ENCODE data around the gene OMA1. TPM values are rescaled to one million over a fixed set of nuclear protein-coding genes. Genes with fewer than 3 reads are reported as not detected.

The OMA1 gene
- polyA plus RNA-seq, 2 of the 4 experiments (the other 2 are of a cell fraction), result 11.7 to 18.0 TPM

DNA sequence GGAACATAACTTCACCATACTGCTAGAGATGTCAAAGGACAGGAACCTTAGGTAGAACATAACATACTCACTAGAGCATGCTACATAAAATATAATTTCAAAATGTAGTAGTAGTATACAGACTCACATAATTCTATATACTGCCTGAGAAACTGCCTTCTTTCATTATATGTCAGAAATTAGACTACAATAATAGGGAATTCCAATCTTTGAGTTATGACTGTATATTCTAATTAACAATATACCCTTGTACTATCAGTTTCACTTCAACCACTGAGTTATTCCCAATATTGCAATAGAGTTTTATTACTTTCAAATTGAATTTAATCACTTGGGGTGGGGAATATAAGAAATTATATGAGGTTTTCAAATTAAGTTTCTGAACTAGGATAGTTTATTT, 44.0 kb downstream of the OMA1 start:
- TF ChIP-seq NPAS2 (CRISPR knock-in tag; IDR thresholded peaks at IDR 0.05; ENCODE audit: borderline replicate concordance) (no peak), ZSCAN20 (CRISPR knock-in tag; IDR thresholded peaks at IDR 0.05) (no peak), GATA3 (IDR thresholded peaks at IDR 0.05; ENCODE audit: borderline replicate concordance) (no peak), FOSL2 (IDR thresholded peaks at IDR 0.05) (no peak), FOSL2 (CRISPR knock-in tag; IDR thresholded peaks at IDR 0.05) (no peak), HDAC2 (IDR thresholded peaks at IDR 0.05) (no peak), POLR2A (IDR thresholded peaks at IDR 0.05; ENCODE audit: low read length) (no peak), RFX5 (IDR thresholded peaks at IDR 0.05) (no peak), SMC3 (IDR thresholded peaks at IDR 0.05) (no peak), FOSB (CRISPR knock-in tag; IDR thresholded peaks at IDR 0.05) (no peak), HMGXB4 (CRISPR knock-in tag; IDR thresholded peaks at IDR 0.05; ENCODE audit: borderline replicate concordance) (no peak), NFE2L2 (conservative IDR thresholded peaks at IDR 0.05; ENCODE audit: low read length) (no peak), RAD21 (conservative IDR thresholded peaks at IDR 0.05 in 1 of 2, IDR thresholded peaks at IDR 0.05 in 1 of 2) (no peak)
- TF ChIP-seq, protein P1, sequence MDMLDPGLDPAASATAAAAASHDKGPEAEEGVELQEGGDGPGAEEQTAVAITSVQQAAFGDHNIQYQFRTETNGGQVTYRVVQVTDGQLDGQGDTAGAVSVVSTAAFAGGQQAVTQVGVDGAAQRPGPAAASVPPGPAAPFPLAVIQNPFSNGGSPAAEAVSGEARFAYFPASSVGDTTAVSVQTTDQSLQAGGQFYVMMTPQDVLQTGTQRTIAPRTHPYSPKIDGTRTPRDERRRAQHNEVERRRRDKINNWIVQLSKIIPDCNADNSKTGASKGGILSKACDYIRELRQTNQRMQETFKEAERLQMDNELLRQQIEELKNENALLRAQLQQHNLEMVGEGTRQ (IDR thresholded peaks at IDR 0.05), result no peak
- no peak overlapping the region for H3K4me3 ChIP-seq
- no peaks in the 10 kb centered on the region for H3K9me3 ChIP-seq
- H3K4me2 ChIP-seq, result no peak overlapping the region
- ChIA-PET POLR2A (no interaction called here), CTCF (no interaction called here)
- H3K27ac ChIP-seq, result no peak overlapping the region
- ATAC-seq (no peak), FAIRE-seq (no peak), DNase-seq (ENCODE audit: low read depth in 1 of 2, low spot score in 1 of 2) (no peak)
- H3K4me1 ChIP-seq, result no peaks in the 10 kb centered on the region

DNA sequence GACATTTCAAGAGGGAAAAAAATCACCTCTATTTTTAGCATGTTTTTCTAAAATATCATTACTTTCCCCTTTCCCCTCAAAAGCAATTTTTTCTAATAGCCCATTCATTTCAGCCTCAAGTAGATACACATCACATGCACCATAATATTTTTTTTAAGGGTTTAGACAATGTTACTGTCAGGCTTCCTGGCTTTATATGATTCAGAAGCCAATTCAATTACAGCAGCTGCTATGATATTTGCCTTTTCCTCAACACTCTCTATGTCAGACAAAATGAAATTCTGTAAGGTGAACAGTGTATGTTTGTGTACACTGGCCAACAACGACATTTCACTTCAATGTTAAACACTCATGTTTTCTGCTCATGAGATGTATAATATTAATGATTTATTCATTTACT, 46.5 kb downstream of the OMA1 start:
- Histone ChIP-seq H3K27ac (no peak overlapping the region), H3K4me1 (no peaks in the 10 kb centered on the region), H3K9me3 (no peaks in the 10 kb centered on the region), H3K4me3 (no peak overlapping the region), H3K4me2 (no peak overlapping the region)
- ChIA-PET POLR2A (no interaction called here), CTCF (no interaction called here)
- WGBS (ENCODE audit: missing lambda C conversion rate), result 63% methylated on average over 1 of the region's 1 CpG
- ATAC-seq (no peak), FAIRE-seq (no peak), DNase-seq (ENCODE audit: low read depth in 1 of 2, low spot score in 1 of 2) (no peak)
- TF ChIP-seq CEBPB (IDR thresholded peaks at IDR 0.05), result no peak

DNA sequence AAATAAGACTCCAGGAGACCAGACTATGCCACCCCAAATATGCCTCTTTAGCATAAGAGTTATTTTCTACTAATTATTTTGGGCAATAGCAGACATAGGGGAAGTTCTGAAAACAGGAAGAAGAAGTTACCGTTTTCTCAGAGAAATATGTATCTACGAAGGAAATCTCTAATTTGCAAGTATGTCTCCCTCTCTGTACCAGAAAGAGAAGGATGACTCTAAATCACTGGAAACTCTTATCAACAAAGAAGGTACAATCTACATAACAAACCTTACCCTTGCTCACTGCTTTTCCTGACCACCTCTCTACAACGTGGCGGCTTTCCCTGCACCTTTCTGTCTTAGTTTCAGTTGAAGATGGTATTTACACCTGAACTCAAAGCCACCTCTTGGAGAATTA, 49.0 kb downstream of the OMA1 start:
- no peak overlapping the region for H3K27ac ChIP-seq
- CTCF ChIA-PET, result no interaction called here
- TF ChIP-seq POLR2AphosphoS2 (conservative IDR thresholded peaks at IDR 0.05; ENCODE audit: low read length), result no peak
- TF ChIP-seq EP300 (IDR thresholded peaks at IDR 0.05), result no peak
- TF ChIP-seq HOXA7 (CRISPR knock-in tag; IDR thresholded peaks at IDR 0.05), result no peak
- TF ChIP-seq MYC (IDR thresholded peaks at IDR 0.05; ENCODE audit: borderline replicate concordance, low read length), result no peak
- no peak for ATAC-seq
- no peak for DNase-seq (ENCODE audit: low read depth in 1 of 2, low spot score in 1 of 2)
- no peak overlapping the region for H3K4me2 ChIP-seq
- no peak overlapping the region for H3K4me3 ChIP-seq
- no peaks in the 10 kb centered on the region for H3K9me3 ChIP-seq
- no peak for FAIRE-seq
- WGBS (ENCODE audit: missing lambda C conversion rate), result 94% methylated on average over 4 of the region's 4 CpGs
- POLR2A ChIA-PET, result no interaction called here
- no peaks in the 10 kb centered on the region for H3K4me1 ChIP-seq

DNA sequence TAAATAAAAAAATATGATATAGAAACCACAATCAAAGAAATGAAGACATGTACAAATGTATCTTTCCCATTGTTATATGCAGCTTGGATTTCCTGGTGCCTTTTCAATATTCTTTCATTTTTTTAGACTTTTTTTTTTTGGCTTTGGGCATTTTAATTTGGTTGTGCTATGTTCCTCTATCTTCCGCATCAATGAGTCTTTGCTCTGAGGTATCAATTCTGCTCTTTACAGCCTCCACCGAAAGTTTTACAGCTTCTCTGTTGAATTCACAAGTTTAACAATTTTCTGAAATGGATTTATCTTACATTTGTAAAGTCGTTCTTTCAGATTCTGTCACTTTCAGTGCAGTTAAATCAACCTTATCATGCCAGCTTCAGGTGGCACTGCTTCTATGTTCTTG, 50.5 kb downstream of the OMA1 start:
- no peak for DNase-seq (ENCODE audit: low read depth in 1 of 2, low spot score in 1 of 2)
- H3K4me3 ChIP-seq, result no peak overlapping the region
- WGBS (ENCODE audit: missing lambda C conversion rate), result 85% methylated on average over 3 of the region's 3 CpGs
- no peak for FAIRE-seq
- ChIA-PET CTCF (no interaction called here), POLR2A (no interaction called here)
- H3K9me3 ChIP-seq, result no peaks in the 10 kb centered on the region
- H3K4me2 ChIP-seq, result no peak overlapping the region
- H3K4me1 ChIP-seq, result no peaks in the 10 kb centered on the region
- ATAC-seq, result no peak
- H3K27ac ChIP-seq, result no peak overlapping the region
- no peak for TF ChIP-seq PHF8 (IDR thresholded peaks at IDR 0.05; ENCODE audit: borderline replicate concordance, low read depth)
- TF ChIP-seq SREBF2 (IDR thresholded peaks at IDR 0.05), result no peak
- no peak for TF ChIP-seq CBX8 (IDR thresholded peaks at IDR 0.05)
- TF ChIP-seq ZSCAN20 (CRISPR knock-in tag; IDR thresholded peaks at IDR 0.05), result no peak
- TF ChIP-seq, protein P2, sequence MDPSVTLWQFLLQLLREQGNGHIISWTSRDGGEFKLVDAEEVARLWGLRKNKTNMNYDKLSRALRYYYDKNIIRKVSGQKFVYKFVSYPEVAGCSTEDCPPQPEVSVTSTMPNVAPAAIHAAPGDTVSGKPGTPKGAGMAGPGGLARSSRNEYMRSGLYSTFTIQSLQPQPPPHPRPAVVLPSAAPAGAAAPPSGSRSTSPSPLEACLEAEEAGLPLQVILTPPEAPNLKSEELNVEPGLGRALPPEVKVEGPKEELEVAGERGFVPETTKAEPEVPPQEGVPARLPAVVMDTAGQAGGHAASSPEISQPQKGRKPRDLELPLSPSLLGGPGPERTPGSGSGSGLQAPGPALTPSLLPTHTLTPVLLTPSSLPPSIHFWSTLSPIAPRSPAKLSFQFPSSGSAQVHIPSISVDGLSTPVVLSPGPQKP (IDR thresholded peaks at IDR 0.05; ENCODE audit: low read depth, low read length), result no peak
- no peak for TF ChIP-seq CEBPB (IDR thresholded peaks at IDR 0.05)
- no peak for TF ChIP-seq HDAC2 (IDR thresholded peaks at IDR 0.05)
- TF ChIP-seq E2F6 (IDR thresholded peaks at IDR 0.05; ENCODE audit: borderline replicate concordance, low read depth), result no peak
- no peak for TF ChIP-seq RAD21 (conservative IDR thresholded peaks at IDR 0.05 in 1 of 2, IDR thresholded peaks at IDR 0.05 in 1 of 2)
- no peak for TF ChIP-seq MYC (IDR thresholded peaks at IDR 0.05; ENCODE audit: borderline replicate concordance, low read length)
- no peak for TF ChIP-seq EHF (CRISPR knock-in tag; IDR thresholded peaks at IDR 0.05)
- TF ChIP-seq HOXA7 (CRISPR knock-in tag; IDR thresholded peaks at IDR 0.05), result no peak
- no peak for TF ChIP-seq HOXB5 (CRISPR knock-in tag; IDR thresholded peaks at IDR 0.05)
- TF ChIP-seq NR3C1 (IDR thresholded peaks at IDR 0.05), result no peak
- TF ChIP-seq BHLHE40 (IDR thresholded peaks at IDR 0.05; ENCODE audit: low read depth, low read length), result no peak
- TF ChIP-seq, protein P1 (IDR thresholded peaks at IDR 0.05), result no peak
- TF ChIP-seq KDM1A (IDR thresholded peaks at IDR 0.05; ENCODE audit: low read depth), result no peak

Data from A549 (cell line).